IPS-18c (cell line): Measurements from ENCODE around the gene TXLNG.
"Not testable (repeated sequence)": the region's sequence is repeated elsewhere in the genome, so short reads cannot be mapped to it uniquely, and the experiment has no call there.

Experiments used
- H3K4me3 ChIP-seq: 2 replicates; pipeline ENCODE4 v1.7.0; 2013; ENCODE audit warnings: low read depth, mild to moderate bottlenecking, low read length, moderate library complexity; ENCODE audit not compliant: insufficient read depth
- H3K9me3 ChIP-seq: one replicate; pipeline ENCODE4 v1.6.1; 2013; ENCODE audit warnings: mild to moderate bottlenecking, low read length, moderate library complexity; ENCODE audit not compliant: control insufficient read depth, insufficient read depth

TXLNG gene

DNA sequence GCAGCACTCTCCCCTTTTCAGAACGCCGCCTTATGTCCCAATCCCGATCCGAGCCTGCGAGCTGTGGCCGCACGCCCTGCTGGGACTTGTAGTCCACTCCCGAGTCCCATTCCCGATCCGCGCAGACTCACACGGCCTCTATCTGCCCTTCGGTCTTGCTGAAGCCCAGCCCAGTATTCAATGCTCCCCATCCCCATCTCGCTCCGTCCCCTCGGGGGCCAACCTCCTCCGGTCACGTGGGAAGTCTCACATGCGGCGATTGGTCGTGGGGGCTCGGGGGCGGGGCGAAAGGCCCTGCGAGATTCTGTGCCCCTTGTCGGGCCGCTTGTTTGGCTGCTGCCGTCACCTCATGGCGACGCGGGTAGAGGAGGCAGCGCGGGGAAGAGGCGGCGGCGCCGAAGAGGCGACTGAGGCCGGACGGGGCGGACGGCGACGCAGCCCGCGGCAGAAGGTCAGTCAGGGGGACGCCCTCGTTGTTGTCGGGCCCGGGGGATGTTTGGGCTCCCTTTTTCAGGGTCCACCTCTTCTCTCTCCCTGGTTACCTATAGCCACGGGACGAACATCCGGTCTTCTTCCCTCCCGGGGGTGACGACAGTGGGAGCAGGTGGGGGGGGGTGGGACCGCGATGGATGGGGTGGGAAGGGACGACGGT, at the start of gene TXLNG:
TXLNG (plus strand) TSS at position 328 of the 652 bp plus-strand sequence; CDS start at position 350, 22 bp downstream.
- H3K4me3 ChIP-seq = peak within 1 kb of the TSS; percentile 91
- no peaks in the 10 kb centered on the region for H3K9me3 ChIP-seq

DNA sequence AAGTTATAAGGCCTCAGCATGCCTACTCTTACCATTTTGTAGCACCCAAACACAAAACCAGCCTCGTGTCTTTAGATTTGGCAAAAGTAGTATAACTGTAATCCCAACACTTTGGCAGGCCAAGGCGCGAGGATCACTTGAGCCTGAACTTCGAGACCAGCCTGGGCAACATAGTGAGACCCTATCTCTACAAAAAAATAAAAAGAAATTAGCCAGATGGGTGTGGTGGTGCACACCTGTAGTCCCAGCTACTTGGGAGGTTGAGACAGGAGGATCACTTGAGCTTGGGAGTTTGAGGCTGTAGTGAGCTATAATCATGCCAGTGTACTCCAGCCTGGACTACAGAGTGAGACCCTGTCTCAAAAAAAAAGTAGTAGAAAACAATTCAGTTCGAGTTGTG, 49.2 kb upstream of the TXLNG start:
- Histone ChIP-seq H3K4me3 (no peak overlapping the region), H3K9me3 (no peaks in the 10 kb centered on the region)

DNA sequence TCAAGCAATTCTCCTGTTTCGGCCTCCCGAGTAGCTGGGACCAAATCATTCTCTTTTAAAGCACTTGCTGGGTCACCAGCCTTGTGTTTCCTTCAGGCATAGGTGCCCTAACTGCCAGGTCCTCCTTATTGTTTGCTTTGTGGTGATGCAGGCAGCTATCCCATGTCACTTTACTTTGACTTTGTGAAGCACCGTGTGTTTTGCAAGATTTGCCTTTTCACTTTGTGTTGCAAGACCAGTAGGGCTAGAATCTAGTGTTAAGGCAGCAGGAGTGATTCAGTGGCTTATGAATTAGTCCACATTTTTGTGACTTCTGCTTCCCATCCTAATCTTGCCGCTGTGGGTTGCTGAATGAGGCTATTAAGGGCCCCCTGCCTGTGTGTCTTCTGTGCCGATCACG, 46.7 kb upstream of the TXLNG start:
- no peaks in the 10 kb centered on the region for H3K9me3 ChIP-seq

GRCh38 chrX:16743604-16744325, 42.5 kb upstream of the TXLNG start:
- no peak overlapping the region for H3K4me3 ChIP-seq
- H3K9me3 ChIP-seq = no peaks in the 10 kb centered on the region

More for the DNA sequence above, 46.7 kb upstream of the TXLNG start:
- no peak overlapping the region for H3K4me3 ChIP-seq

- no peaks in the 10 kb centered on the region for H3K9me3 ChIP-seq
- no peak overlapping the region for H3K4me3 ChIP-seq
Measured at GRCh38 chrX:16745102-16745501, 41.2 kb upstream of the TXLNG start.

GRCh38 chrX:16745659-16746058, 40.6 kb upstream of the TXLNG start:
- H3K9me3 ChIP-seq = no peaks in the 10 kb centered on the region
- H3K4me3 ChIP-seq = no peak overlapping the region

- no peak overlapping the region for H3K4me3 ChIP-seq
- no peaks in the 10 kb centered on the region for H3K9me3 ChIP-seq
Measured at GRCh38 chrX:16748425-16748824, 37.8 kb upstream of the TXLNG start.

DNA sequence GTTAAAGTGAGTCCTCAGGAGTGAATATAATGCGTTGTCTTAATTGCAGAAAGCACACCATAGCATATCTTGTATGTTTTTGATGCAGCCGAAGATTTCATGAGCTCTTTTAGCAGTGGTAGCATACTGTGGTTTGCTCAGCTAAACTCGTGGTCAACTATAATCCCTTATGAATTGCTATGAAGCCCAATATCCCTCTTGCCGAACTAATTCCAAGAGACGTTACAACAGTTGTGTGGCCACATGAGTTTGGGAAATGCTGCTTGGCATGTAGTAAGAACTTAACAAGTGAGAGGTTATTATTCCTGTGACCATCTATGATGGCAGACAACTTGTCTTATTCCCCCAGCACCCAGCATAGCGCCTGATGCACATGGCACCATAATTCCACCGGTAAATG, 36.1 kb upstream of the TXLNG start:
- Histone ChIP-seq H3K9me3 (no peaks in the 10 kb centered on the region), H3K4me3 (no peak overlapping the region)

DNA sequence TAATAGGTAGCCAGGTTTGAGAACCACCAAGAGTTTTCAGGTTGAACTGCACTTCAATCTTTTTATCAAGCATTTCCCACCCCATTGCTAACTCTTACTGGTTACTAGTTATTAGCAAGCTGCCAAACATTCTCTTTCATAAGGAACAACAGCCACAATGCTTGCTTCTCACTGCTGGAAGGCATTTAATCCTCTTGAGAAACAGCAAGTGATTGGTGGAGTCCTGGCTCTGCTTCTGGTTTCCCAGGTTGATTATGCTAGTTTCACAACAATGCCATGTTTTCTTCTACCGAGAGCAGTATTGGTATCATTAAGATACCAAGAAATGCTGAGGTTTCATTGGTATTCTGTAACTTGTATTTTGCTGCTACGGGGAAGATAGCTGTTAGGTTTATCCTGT, 32.2 kb upstream of the TXLNG start:
- H3K4me3 ChIP-seq = no peak overlapping the region

DNA sequence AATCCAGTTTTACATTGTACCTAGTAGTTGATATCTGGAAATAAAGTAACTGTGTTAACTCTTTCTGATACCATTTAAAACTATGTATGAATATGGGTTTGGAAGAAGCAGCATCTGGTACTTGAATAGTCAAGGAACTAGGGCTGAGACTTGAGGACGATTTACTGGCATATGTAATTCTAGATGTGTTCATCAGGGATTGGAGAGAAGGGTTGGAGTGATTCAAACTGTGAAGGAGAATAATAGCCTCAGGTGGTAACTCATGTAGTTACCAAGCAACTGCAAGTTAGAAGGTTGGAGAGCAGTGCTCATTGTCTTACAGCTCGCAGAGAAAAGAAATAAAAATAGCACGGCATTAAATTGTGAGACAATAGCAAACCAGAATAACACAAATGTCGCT, 29.5 kb upstream of the TXLNG start:
- Histone ChIP-seq H3K9me3 (no peaks in the 10 kb centered on the region), H3K4me3 (no peak overlapping the region)

More for the DNA sequence above, 32.2 kb upstream of the TXLNG start:
- no peaks in the 10 kb centered on the region for H3K9me3 ChIP-seq

- not testable (repeated sequence) for H3K9me3 ChIP-seq, H3K4me3 ChIP-seq
Measured at GRCh38 chrX:16761500-16761899, 24.8 kb upstream of the TXLNG start.

- H3K9me3 ChIP-seq = no peaks in the 10 kb centered on the region
- H3K4me3 ChIP-seq = no peak overlapping the region
Measured at GRCh38 chrX:16762579-16762978, 23.7 kb upstream of the TXLNG start.

DNA sequence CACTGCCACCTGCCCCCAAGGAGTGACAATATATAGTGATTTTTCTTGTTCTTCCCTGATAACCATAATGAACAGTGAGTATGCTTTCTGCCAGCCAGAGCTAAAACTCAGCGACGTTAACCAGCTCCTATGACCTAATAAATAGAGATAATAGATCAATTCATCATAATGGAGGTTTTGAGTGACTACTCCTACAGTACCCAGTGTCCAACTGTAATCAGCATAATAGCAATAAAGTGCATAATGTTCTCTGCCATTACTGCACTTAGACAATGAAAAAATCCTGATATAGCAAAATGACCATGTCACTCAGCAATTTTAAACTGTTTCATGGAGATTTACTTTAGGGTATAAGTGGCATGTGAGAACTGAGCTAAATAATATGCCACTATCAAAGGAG, 20.7 kb upstream of the TXLNG start:
- no peak overlapping the region for H3K4me3 ChIP-seq
- no peaks in the 10 kb centered on the region for H3K9me3 ChIP-seq

- H3K9me3 ChIP-seq = no peaks in the 10 kb centered on the region
- H3K4me3 ChIP-seq = no peak overlapping the region
Measured at GRCh38 chrX:16770970-16771482, 15.2 kb upstream of the TXLNG start.

DNA sequence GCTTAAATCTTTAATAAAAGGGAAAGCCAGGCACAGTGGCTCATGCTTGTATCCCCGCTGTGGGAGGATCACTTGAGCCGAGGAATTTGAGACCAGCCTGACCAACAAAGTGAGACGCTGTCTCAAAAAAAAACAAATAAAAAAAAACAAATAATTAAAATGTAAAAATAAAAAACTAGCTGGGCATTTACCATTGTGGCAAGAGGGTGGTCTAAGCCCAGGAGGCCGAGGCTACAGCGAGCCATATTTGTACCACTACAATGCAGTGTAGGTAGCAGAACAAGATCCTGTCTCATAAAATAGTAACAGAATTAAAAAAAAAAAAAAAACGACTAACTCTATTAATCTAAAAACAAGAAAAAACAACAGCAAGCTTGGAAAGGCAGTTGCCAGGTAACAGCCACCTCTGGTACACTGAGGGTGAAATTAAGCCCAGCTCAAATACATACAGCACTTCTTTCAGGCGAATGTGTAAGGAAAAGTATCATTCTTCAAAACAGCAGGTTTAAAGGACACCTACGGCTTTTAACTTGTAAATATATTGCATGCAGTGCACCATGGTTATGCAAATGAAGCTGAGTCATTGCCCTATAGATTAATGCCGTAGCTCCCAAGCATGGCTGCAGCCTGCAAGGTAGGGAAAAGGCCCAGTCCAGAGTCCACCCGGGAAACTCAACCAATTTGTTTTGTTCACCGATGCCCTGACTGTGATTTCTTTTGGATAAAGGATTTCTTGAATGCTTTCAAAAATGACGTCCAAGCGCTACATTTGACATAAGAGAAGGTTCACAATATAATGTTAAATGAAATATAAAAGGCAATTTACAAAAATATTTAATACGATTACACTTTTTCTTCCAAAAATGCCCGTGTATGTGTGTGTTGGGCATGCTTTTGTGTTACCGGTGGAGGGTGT, 14.5 kb upstream of the TXLNG start:
- H3K4me3 ChIP-seq = no peak overlapping the region; the same call in 1 of the 2 replicates

DNA sequence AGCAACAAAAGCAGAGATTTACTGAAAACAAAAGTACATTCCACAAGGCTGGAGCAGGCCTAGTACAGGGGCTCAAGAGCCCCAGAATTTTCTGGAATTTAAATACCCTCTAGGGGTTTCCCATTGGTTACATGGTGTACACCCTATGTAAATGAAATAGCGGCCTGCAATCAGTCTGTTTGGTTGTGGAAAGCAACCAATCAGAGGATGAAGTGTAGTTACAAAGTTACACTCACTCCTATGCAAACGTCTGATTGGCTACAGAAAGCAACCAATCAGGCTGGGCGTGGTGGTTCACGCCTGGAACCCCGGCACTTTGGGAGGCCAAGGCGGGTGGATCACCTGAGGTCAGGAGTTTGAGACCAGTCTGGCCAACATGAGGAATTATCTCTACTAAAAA, 13.8 kb upstream of the TXLNG start:
- Histone ChIP-seq H3K4me3 (no peak overlapping the region; the same call in 1 of the 2 replicates), H3K9me3 (no peaks in the 10 kb centered on the region)

More for the DNA sequence above, 14.5 kb upstream of the TXLNG start:
- no peaks in the 10 kb centered on the region for H3K9me3 ChIP-seq

DNA sequence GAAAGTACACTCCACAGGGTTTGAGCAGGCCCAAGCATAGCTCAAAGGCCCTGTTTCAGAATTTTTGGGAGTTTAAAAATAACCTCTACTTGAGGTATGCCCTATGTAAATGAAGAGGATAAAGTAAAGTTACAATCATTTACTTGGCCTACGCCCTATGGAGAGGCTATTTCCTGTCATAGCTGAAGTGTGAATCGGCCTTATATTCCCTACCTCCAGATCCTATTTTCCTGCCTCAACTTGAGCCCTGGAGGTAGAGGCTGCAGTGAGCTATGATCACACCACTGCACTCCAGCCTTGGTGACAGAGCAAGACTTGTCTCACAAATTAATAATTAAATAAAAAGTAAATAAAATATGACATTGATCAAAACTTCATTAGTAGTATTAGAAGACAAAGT, 11.5 kb upstream of the TXLNG start:
- H3K9me3 ChIP-seq = no peaks in the 10 kb centered on the region

More for the DNA sequence above, 11.5 kb upstream of the TXLNG start:
- no peak overlapping the region for H3K4me3 ChIP-seq
